Frontal cortex (tissue), 4 donors: ENCODE results near the gene COX4I2. TPM values are rescaled to one million over a fixed set of nuclear protein-coding genes. Genes with fewer than 3 reads are reported as not detected.

Experiments used
- DNase-seq, 2 donors: peaks; one replicate each; pipeline ENCODE4 v3.0.0; 2012; ENCODE audit warnings: low spot score in 2 of 2
- FAIRE-seq: peaks from 2 replicates; lab custom pipeline; 2012; peaks lifted over from hg19 to GRCh38; lab: Jason Lieb, UNC
- small RNA-seq: library from RNA; depleted of rRNA; stranded (forward); fragments of <200 nt; gene quantifications from one replicate; pipeline ENCODE3, GENCODE V24; 2014
- total RNA-seq: library from RNA; depleted of rRNA; stranded (reverse); fragments of >200 nt; gene quantifications from one replicate; pipeline ENCODE4 v1.2.3, GENCODE V29; 2014
- donor health status: control.
- donor health status: control.
- donor health status: control.

COX4I2 gene
- total RNA-seq, 1 donor from 2014 or later = 1.2 TPM

GRCh38 chr20:31689141-31689540 lies 51.4 kb downstream of the COX4I2 start:
- DNase-seq (no peak), FAIRE-seq (no peak)

- no peak for DNase-seq
- FAIRE-seq = no peak
Observed at GRCh38 chr20:31690124-31690666, 52.5 kb downstream of the COX4I2 start.

GRCh38 chr20:31691646-31692275 lies 54.0 kb downstream of the COX4I2 start:
- DNase-seq (no peak), FAIRE-seq (no peak)

- FAIRE-seq = no peak
Observed at GRCh38 chr20:31693402-31693801, 55.7 kb downstream of the COX4I2 start.

DNA sequence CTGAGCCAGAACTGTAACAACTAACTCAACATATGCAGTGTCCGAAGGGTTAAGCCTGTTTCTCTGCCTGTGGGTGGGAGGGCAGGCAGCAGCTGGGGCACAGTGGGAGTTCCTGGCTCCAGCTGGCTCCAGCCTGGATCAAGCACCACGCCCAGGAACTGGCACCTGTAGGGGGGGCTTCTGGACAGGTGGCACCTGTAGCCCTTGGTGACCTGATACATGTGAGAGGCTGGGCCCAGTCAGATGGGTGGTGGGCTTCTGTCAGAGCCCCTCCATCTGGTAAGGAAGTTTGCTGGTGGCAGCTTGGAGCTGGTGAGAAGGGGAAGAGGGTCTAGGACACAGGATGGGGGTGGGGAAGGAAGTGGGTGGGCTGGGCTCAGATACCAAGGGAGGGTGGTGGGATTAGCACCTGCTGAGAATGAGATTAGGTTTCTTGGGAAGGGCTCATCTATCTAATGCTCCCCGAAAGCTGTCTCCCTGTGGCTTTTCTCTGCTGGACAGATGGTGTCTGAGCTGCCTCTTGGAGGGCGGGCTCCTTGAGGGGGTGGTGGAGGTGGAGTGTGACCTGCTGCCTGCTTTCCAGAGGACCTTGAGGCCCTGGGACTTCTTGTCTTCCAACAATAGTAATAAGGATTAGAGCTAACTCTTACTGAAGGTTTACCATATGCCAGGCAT lies 56.4 kb downstream of the COX4I2 start:
- DNase-seq (no peak), FAIRE-seq (no peak)

More at GRCh38 chr20:31693402-31693801, 55.7 kb downstream of the COX4I2 start:
- no peak for DNase-seq

Small RNAs within 50 kb of the gene (small RNA-seq; reads per million reads assigned to genes)
- not detected for gene MIR3193

Other genes with a start within 250 kb of the COX4I2 start
- gene DEFB119, start 247.3 kb upstream of the COX4I2 start, total RNA-seq = not detected
- not detected for gene DEFB121, start 231.7 kb upstream of the COX4I2 start, total RNA-seq
- not detected for gene DEFB123, start 197.3 kb upstream of the COX4I2 start, total RNA-seq
- gene DEFB124, start 162.8 kb upstream of the COX4I2 start, total RNA-seq = not detected
- gene REM1, start 162.6 kb upstream of the COX4I2 start, total RNA-seq = not detected
- 26.1 TPM for gene HM13, start 123.5 kb upstream of the COX4I2 start, total RNA-seq
- gene ID1, start 32.6 kb upstream of the COX4I2 start, total RNA-seq = 46.1 TPM
- gene BCL2L1, start 85.0 kb downstream of the COX4I2 start, total RNA-seq = 32.6 TPM
- 5.7 TPM for gene TPX2, start 101.4 kb downstream of the COX4I2 start, total RNA-seq
- 0.82 TPM for gene MYLK2, start 181.4 kb downstream of the COX4I2 start, total RNA-seq
- 0.82 TPM for gene FOXS1, start 207.7 kb downstream of the COX4I2 start, total RNA-seq
- gene DUSP15, start 232.6 kb downstream of the COX4I2 start, total RNA-seq = 9.8 TPM
- 1.2 TPM for gene TTLL9, start 232.7 kb downstream of the COX4I2 start, total RNA-seq